Stimulated activated CD4-positive, alpha-beta T cell treated with anti-CD3 and anti-CD28 coated beads, TNF-alpha, amount 100 ng/mL, for 1 hour (primary cell): ENCODE results near the gene DLGAP3.
"Not testable (repeated sequence)": the region's sequence is repeated elsewhere in the genome, so short reads cannot be mapped to it uniquely, and the experiment has no call there.

Experiments used
- DNase-seq, 3 donors: peaks; one replicate each; pipeline ENCODE4 v3.0.0-alpha.2; 2020; ENCODE audit warnings: low read depth in 3 of 3, low spot score in 1 of 3

DLGAP3 gene

GRCh38 chr1:34842073-34842472 is 87.4 kb downstream of the DLGAP3 start:
- no peak for DNase-seq

GRCh38 chr1:34840426-34840825 is 89.0 kb downstream of the DLGAP3 start:
- DNase-seq = no peak

DNA sequence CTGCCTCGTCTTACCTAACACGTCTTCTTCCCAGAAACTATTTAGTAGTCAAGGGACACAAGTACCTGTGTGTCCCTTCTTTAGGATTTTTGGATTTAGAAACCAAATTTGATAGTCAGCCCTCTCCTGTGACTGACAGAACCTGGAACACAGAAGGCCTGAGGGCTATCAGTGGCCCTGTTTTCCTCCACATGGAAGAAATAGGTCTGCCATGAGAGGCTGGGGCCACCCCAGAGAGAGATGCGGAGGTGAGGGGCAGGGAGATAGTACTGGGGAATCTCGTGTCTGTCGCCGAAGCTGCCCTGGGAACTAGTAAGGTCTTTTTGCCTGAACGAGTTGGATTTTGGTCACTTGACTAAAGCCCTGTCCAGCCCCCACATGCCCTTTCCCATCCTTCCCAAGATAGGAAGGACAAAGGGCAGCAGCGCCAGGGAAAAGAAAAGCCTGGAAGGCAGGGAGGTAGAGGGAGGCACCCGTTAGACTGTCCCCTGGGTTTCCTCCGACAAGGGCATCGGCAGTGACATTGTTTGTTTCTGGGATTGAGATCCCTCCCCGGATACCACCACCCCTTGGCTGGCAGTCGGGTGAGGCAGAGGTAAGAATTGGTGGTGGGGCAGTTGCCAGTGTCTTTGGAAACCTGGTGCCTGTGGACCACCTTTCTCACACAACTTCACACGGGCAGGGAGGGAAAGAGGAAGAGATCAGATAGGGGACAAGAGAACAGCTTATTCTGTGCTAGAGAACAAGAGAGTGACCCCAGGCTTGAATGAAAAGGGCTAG is 89.7 kb downstream of the DLGAP3 start:
- DNase-seq = no peak

DNA sequence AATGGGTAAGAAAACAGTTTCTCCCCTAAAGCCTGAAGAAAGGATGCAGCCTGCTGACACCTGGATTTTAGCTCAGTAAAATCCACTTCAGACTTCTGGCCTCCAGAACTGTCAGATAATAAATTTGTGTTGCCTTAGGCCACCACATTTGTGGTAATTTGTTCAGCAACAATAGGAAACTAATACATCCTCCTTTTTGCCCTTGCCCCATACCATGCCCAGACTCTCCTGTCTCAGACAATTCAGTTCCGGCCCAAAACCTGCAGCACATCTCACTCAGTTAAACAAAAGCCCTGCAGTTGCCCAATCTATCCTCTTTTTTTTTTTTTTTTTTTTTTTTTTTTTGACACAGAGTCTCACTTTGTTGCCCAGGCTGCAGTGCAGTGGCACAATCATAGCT is 95.7 kb downstream of the DLGAP3 start:
- DNase-seq = no peak

- DNase-seq = no peak
Measured at GRCh38 chr1:34831721-34832246, 97.7 kb downstream of the DLGAP3 start.

DNA sequence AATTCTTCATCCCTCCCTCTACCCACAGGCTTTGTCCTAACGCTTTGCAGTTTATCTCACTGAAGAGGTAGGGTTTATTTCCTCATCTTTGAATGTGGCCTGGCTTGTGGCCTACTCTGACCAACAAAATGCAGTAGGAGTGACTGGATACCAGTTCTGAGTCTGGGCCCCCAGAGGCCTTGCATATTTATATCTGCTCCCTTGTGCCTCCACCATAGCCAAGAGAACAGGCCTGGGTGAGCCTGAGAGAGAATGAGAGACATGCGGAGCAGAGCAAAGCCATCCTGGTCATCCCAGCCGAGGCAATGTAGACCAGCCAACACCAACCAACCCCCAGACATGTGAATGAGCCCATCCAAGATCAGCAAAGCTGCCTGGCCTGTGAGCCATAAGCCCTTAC is 100.2 kb downstream of the DLGAP3 start:
- no peak for DNase-seq

- no peak for DNase-seq
Measured at GRCh38 chr1:34828611-34829010, 100.8 kb downstream of the DLGAP3 start.

DNA sequence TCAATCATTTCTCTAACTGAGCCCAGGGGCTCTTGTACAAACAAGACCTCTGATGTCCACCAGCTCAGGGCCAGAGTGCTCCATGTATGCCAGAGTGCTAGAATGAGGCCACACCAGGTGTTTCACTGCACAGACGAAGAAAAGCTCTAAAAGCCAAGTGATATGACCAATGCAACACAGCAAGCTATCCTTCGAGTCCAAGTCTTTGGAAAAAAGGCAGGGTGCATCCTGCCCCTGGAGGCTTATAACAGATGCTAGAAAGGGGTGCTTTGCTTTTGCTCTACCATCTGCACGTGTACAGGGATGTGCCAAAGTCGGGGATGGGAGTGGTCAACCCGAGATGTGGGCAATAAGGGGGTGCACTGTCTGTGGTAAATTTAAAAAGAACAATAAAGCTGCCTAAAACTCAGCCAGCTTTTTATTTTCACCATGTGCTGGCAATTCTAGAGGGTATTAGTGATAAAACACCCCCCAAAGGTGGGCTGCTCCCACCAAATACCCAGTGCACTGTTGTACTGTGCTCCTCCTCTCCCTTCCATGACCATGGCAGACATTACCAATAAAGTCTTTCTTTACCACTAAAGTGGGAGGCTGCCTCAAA is 102.0 kb downstream of the DLGAP3 start:
- no peak for DNase-seq

DNA sequence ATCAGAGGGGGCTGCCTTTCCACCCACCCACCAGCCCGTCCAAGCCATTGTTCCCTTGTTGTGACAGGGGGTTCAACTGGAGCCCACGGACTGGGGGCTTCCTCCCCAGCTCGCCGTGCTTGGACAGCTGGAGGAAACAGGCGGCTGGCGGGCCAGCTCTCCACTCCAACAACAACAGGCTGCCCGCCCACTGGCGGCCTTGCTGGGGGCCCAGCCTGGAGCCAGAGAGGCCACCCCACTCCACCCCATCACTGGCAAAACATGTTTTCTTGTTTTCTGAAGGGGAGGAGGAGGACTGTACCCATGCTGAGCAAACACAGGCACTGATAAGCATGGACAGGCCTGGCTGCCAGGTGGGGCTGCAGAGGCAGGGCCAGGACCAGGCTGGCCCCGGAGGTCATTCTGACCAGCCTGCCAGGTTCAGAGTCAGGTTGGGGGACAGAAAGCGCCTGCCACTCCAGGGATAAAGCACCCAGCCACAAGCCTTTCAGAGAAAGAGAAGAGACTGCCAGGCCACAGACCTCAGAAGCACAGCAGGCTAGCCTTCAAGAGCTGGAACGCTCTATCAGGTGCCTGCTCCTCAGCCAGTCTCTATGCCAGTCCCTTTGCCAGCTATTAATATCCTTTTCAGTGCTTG is 103.9 kb downstream of the DLGAP3 start:
- no peak for DNase-seq

DNA sequence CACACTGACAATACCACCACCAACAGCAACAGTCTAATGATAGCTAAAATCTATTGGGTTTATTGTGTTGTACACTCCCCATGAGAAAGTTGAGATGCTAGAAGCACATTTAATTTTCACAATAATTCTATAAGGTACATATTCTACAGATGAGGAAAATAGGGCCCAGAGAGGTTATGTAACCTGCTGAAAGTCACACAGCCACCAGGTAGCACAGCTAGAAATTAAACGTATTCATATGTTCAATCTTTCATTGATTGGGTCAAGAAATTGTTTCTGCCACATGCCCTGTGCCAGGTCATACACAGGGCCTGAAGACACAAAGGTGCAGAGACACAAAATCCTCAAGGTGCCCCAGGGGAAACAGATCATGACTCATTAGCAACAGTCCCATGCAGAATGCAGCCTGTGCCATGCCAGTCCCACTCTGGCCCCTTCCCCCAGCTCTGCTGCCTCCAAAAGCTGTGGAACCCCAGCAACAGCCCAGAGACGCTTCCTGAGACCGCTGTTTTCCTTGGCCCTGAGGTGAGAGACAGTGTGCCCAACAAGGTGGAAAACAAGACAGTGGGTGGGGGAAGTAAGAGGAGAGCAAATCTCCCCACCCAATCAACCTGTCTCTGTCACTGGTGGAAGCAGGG is 104.5 kb downstream of the DLGAP3 start:
- DNase-seq = no peak

DNA sequence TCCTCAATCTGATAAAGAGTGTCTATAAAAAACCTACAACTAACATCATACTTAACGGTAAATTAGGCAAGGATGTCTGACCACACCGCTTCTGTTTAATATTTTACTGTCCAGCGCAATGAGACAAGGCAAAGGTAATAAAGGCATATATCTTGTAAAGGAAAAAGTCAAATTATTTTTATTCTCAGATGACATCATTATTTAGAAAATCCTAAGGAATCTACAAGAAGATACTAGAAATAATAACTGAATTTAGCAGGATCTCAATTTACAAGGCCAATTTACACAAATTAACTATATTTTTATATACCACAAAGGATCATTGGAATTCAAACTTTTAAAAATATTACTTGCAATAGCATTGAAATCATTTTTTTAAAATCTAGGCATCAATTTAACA is 107.2 kb downstream of the DLGAP3 start:
- no peak for DNase-seq

DNA sequence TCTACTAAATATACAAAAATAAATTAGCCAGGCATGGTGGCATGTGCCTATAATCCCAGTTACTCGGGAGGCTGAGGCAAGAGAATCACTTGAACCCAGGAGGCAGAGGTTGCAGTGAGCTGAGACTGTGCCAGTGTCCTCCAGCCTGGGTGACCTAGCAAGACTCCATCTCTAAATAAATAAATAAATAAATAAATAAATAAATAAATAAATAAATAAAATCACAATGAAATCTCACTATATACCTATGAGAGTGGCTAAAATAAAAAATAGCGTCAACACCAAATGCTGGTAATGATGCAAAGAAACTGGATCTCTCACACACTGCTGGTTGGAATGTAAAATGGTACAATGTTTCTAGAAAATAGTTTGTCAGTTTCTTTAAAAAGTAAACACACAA is 110.6 kb downstream of the DLGAP3 start:
- DNase-seq = not testable (repeated sequence)

DNA sequence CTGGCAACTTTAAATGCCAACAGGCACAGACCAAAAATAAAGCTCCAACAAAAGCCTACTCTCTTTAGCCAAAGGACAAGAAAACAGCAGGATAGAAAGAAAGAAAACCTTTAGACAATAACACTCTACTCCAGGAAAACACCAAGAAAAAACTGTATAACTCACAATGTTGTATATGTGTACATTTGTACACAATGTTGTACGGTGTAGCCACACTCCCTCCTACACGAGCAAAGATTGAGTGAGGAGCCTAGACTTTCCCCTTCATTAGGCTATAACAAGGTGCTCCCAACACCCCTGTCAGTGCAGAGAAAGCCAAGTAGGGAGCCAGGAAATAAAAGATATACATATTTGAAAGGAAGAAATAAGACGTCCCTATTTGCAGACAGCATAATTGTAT is 112.7 kb downstream of the DLGAP3 start:
- no peak for DNase-seq

- DNase-seq = no peak
Measured at GRCh38 chr1:34816332-34816731, 113.1 kb downstream of the DLGAP3 start.
